HG03442 (cell line): ENCODE measurements around the gene ADPRS.

Experiments used
- ATAC-seq: cut with Tn5 transposase; IDR thresholded peaks from one replicate; pipeline ENCODE4 v1.9.1; 2021; ENCODE audit warnings: mild to moderate bottlenecking, moderate library complexity; ENCODE audit not compliant: unreplicated experiment

Gene ADPRS

GRCh38 chr1:36088577-36089392 lies at the start of gene ADPRS:
ADPRS (plus strand) TSS chr1:36088892; CDS start chr1:36088905, 13 bp downstream.
- ATAC-seq, result peak; percentile 72

- no peak for ATAC-seq
These were observed 48.5 kb upstream of the ADPRS start for GRCh38 chr1:36040238-36040637.

- no peak for ATAC-seq
These were observed 36.9 kb upstream of the ADPRS start for GRCh38 chr1:36051821-36052220.

GRCh38 chr1:36053978-36054377 lies 34.7 kb upstream of the ADPRS start:
- no peak for ATAC-seq

GRCh38 chr1:36055706-36056105 lies 33.0 kb upstream of the ADPRS start:
- ATAC-seq, result no peak

GRCh38 chr1:36062315-36062714 lies 26.4 kb upstream of the ADPRS start:
- no peak for ATAC-seq

GRCh38 chr1:36067871-36068270 lies 20.8 kb upstream of the ADPRS start:
- ATAC-seq, result no peak

GRCh38 chr1:36068866-36069265 lies 19.8 kb upstream of the ADPRS start:
- no peak for ATAC-seq

- no peak for ATAC-seq
These were observed 18.3 kb upstream of the ADPRS start for GRCh38 chr1:36070349-36070748.

GRCh38 chr1:36076979-36077573 lies 11.6 kb upstream of the ADPRS start:
- ATAC-seq, result no peak

- ATAC-seq, result no peak
These were observed 8.5 kb upstream of the ADPRS start for GRCh38 chr1:36080236-36080635.

GRCh38 chr1:36080801-36081200 lies 7.9 kb upstream of the ADPRS start:
- no peak for ATAC-seq

GRCh38 chr1:36081926-36082485 lies 6.7 kb upstream of the ADPRS start:
- ATAC-seq, result no peak

GRCh38 chr1:36083219-36083618 lies 5.5 kb upstream of the ADPRS start:
- ATAC-seq, result no peak

- ATAC-seq, result no peak
These were observed 4.8 kb upstream of the ADPRS start, which contains the start of gene TEKT2 for GRCh38 chr1:36083635-36084496. TEKT2 (plus strand) TSS chr1:36084094; CDS start chr1:36084922, 828 bp downstream.

GRCh38 chr1:36084497-36085115 lies 4.1 kb upstream of the ADPRS start:
- ATAC-seq, result no peak

- ATAC-seq, result no peak
These were observed 3.6 kb upstream of the ADPRS start for GRCh38 chr1:36085126-36085525.

GRCh38 chr1:36085686-36086526 lies 2.8 kb upstream of the ADPRS start:
- no peak for ATAC-seq

- no peak for ATAC-seq
These were observed 2.0 kb upstream of the ADPRS start for GRCh38 chr1:36086529-36087232.
